GM21786 (cell line): ENCODE measurements around the gene PRKN.

ENCODE experiments used
- ATAC-seq: cut with Tn5 transposase; IDR thresholded peaks from one replicate; pipeline ENCODE4 v1.9.1; 2021; ENCODE audit not compliant: unreplicated experiment

Gene PRKN

GRCh38 chr6:161411265-161411944 lies 1316.2 kb downstream of the PRKN start:
- no peak for ATAC-seq

- ATAC-seq: no peak
Measured at GRCh38 chr6:161410736-161411135, 1316.8 kb downstream of the PRKN start.

- ATAC-seq: no peak
Measured at GRCh38 chr6:161410076-161410475, 1317.5 kb downstream of the PRKN start.

GRCh38 chr6:161409353-161409752 lies 1318.2 kb downstream of the PRKN start:
- ATAC-seq: no peak

GRCh38 chr6:161408041-161408440 lies 1319.5 kb downstream of the PRKN start:
- ATAC-seq: no peak

- ATAC-seq: no peak
Measured at GRCh38 chr6:161407581-161407980, 1320.0 kb downstream of the PRKN start.

- ATAC-seq: no peak
Measured at GRCh38 chr6:161407115-161407514, 1320.5 kb downstream of the PRKN start.

GRCh38 chr6:161406646-161407045 lies 1320.9 kb downstream of the PRKN start:
- no peak for ATAC-seq

GRCh38 chr6:161405418-161405817 lies 1322.1 kb downstream of the PRKN start:
- no peak for ATAC-seq

GRCh38 chr6:161403717-161404116 lies 1323.8 kb downstream of the PRKN start:
- no peak for ATAC-seq

- ATAC-seq: no peak
Measured at GRCh38 chr6:161401587-161402309, 1325.8 kb downstream of the PRKN start.

- ATAC-seq: no peak
Measured at GRCh38 chr6:161400671-161401070, 1326.9 kb downstream of the PRKN start.

GRCh38 chr6:161396539-161396938 lies 1331.0 kb downstream of the PRKN start:
- no peak for ATAC-seq

GRCh38 chr6:161395716-161396231 lies 1331.8 kb downstream of the PRKN start:
- ATAC-seq: no peak

GRCh38 chr6:161394437-161394836 lies 1333.1 kb downstream of the PRKN start:
- ATAC-seq: no peak

GRCh38 chr6:161393839-161394364 lies 1333.7 kb downstream of the PRKN start:
- peak; percentile 100 for ATAC-seq

GRCh38 chr6:161393292-161393691 lies 1334.3 kb downstream of the PRKN start:
- no peak for ATAC-seq

- ATAC-seq: no peak
Measured at GRCh38 chr6:161389756-161390155, 1337.8 kb downstream of the PRKN start.

- no peak for ATAC-seq
Measured at GRCh38 chr6:161383951-161384350, 1343.6 kb downstream of the PRKN start.

- no peak for ATAC-seq
Measured at GRCh38 chr6:161379834-161380582, 1347.6 kb downstream of the PRKN start.

- no peak for ATAC-seq
Measured at GRCh38 chr6:161378115-161378514, 1349.5 kb downstream of the PRKN start.
